Colonic mucosa (tissue), 4 donors: Measurements from ENCODE around the gene CDK5RAP3. TPM values are rescaled to one million over a fixed set of nuclear protein-coding genes. Genes with fewer than 3 reads are reported as not detected.
A peak's percentile ranks its signal among the peaks of the same experiment; 100 is the strongest.
"Not testable (repeated sequence)": the region's sequence is repeated elsewhere in the genome, so short reads cannot be mapped to it uniquely, and the experiment has no call there.

Experiments used
- DNase-seq: peaks from one replicate; pipeline ENCODE4 v3.0.0-alpha.2; 2020
- H3K27ac ChIP-seq: fragments of 200-600 bp; one replicate; pipeline ENCODE4 v1.8.0; 2021
- H3K27me3 ChIP-seq: fragments of 200-600 bp; one replicate; pipeline ENCODE4 v1.8.0; 2021
- H3K36me3 ChIP-seq: fragments of 200-600 bp; one replicate; pipeline ENCODE4 v1.8.0; 2021
- H3K4me1 ChIP-seq: fragments of 200-600 bp; one replicate; pipeline ENCODE4 v1.8.0; 2021; ENCODE audit warnings: mild to moderate bottlenecking
- H3K4me3 ChIP-seq: fragments of 200-600 bp; one replicate; pipeline ENCODE4 v1.8.0; 2021
- H3K9ac ChIP-seq, 2 donors: one replicate each; pipeline ENCODE4 v1.7.0; 2013; ENCODE audit warnings: control low read depth in 2 of 2, low read depth in 2 of 2, low read length in 2 of 2
- H3K9me3 ChIP-seq: fragments of 200-600 bp; one replicate; pipeline ENCODE4 v1.8.0; 2021
- CTCF ChIP-seq: fragments of 200-600 bp; IDR thresholded peaks from one replicate; pipeline ENCODE4 v1.8.0; 2022; ENCODE audit warnings: antibody characterized with exemption, mild to moderate bottlenecking
- intact Hi-C: fragments of 100-400 bp; cut with DNase I; formaldehyde crosslinking; loops from one replicate; pipeline ENCODE4 v1.14.1; 2022
- total RNA-seq, 2 donors: library from RNA; stranded (reverse); fragmentation: NEBNext Ultra II Directional in 1 of 2; extraction: Animal tissue kit (Norgen Biotek cat#: 25700) in 1 of 2; gene quantifications; one replicate each; pipeline ENCODE4 v1.2.1, GENCODE V29; 2021
- donor health status: healthy.
- donor health status: DM: no; HTN: no; CAD: no.
- donor health status: DM: no; HTN: no; CAD: no.

CDK5RAP3 gene
- total RNA-seq, 2 donors from 2014 or later, result 131 to 172 TPM

- H3K4me1 ChIP-seq, result peaks cover 5% of the 10 kb centered on the region
- H3K9ac ChIP-seq, result no peak overlapping the region
- intact Hi-C loops, result loop anchor here (2.0 kb wide), 1 partner anchor 37 kb away; no protein-coding TSS in a partner anchor
- no peak overlapping the region for H3K27ac ChIP-seq
- H3K4me3 ChIP-seq, result no peak overlapping the region
- H3K27me3 ChIP-seq, result peaks cover 11% of the 10 kb centered on the region
- DNase-seq, result no peak
- no peak for TF ChIP-seq CTCF
- H3K36me3 ChIP-seq, result no peaks in the 10 kb centered on the region
- H3K9me3 ChIP-seq, result no peaks in the 10 kb centered on the region
Observed at GRCh38 chr17:48016112-48016511, 45.2 kb downstream of the CDK5RAP3 start.

GRCh38 chr17:48017817-48018158 is 46.9 kb downstream of the CDK5RAP3 start:
- not testable (repeated sequence) for H3K4me1 ChIP-seq, H3K27me3 ChIP-seq, H3K9me3 ChIP-seq, H3K27ac ChIP-seq, H3K4me3 ChIP-seq, DNase-seq, H3K36me3 ChIP-seq, H3K9ac ChIP-seq
- intact Hi-C loops, result loop anchor here (2.0 kb wide), 1 partner anchor 39 kb away; no protein-coding TSS in a partner anchor

- H3K9ac ChIP-seq, result no peak overlapping the region
- H3K9me3 ChIP-seq, result no peaks in the 10 kb centered on the region
- H3K4me3 ChIP-seq, result no peak overlapping the region
- intact Hi-C loops, result no loop called here
- no peak for TF ChIP-seq CTCF
- H3K27ac ChIP-seq, result no peak overlapping the region
- H3K27me3 ChIP-seq, result no peaks in the 10 kb centered on the region
- no peak for DNase-seq
- peaks cover 12% of the 10 kb centered on the region for H3K4me1 ChIP-seq
- H3K36me3 ChIP-seq, result no peaks in the 10 kb centered on the region
Observed at GRCh38 chr17:48021934-48022333, 51.0 kb downstream of the CDK5RAP3 start.

- intact Hi-C loops, result no loop called here
- no peak overlapping the region for H3K9ac ChIP-seq
- no peak overlapping the region for H3K4me3 ChIP-seq
Observed at GRCh38 chr17:48022901-48023300, 52.0 kb downstream of the CDK5RAP3 start.

GRCh38 chr17:48023400-48024148 is 52.7 kb downstream of the CDK5RAP3 start:
- TF ChIP-seq CTCF, result no peak
- peaks cover 12% of the 10 kb centered on the region for H3K4me1 ChIP-seq
- H3K36me3 ChIP-seq, result no peaks in the 10 kb centered on the region
- H3K27me3 ChIP-seq, result no peaks in the 10 kb centered on the region
- H3K27ac ChIP-seq, result peak overlapping the region; percentile 51
- H3K9me3 ChIP-seq, result no peaks in the 10 kb centered on the region
- intact Hi-C loops, result no loop called here
- peak; percentile 86 for DNase-seq
- peak overlapping the region; percentile 41 for H3K4me3 ChIP-seq
- peak overlapping the region; percentile 35 to 47 for H3K9ac ChIP-seq

More at GRCh38 chr17:48022901-48023300, 52.0 kb downstream of the CDK5RAP3 start:
- Histone ChIP-seq H3K27ac (no peak overlapping the region), H3K36me3 (no peaks in the 10 kb centered on the region), H3K27me3 (no peaks in the 10 kb centered on the region), H3K4me1 (peaks cover 12% of the 10 kb centered on the region), H3K9me3 (no peaks in the 10 kb centered on the region)
- no peak for TF ChIP-seq CTCF
- no peak for DNase-seq
